H1 (cell line): Measurements from ENCODE around the gene CTNNA3. TPM values are rescaled to one million over a fixed set of nuclear protein-coding genes. Genes with fewer than 3 reads are reported as not detected.

ENCODE experiments used
- CBX5 ChIP-seq: fragments of 300-800, 300-1000 bp; sonication (generic); IDR thresholded peaks from 2 replicates; pipeline ENCODE4 v1.7.1; 2016; ENCODE audit warnings: antibody characterized with exemption, low read length, low read depth
- CBX8 ChIP-seq: fragments of 300-800, 300-1000 bp; sonication (generic); IDR thresholded peaks from 2 replicates; pipeline ENCODE4 v1.7.1; 2016; ENCODE audit warnings: low read depth, low read length, borderline replicate concordance
- KDM1A ChIP-seq: fragments of 200-600, 300-600 bp; sonication (generic); IDR thresholded peaks from 2 replicates; pipeline ENCODE4 v1.7.1; 2016; ENCODE audit warnings: mild to moderate bottlenecking, low read length, borderline replicate concordance
- KDM5A ChIP-seq: fragments of 200-600 bp; IDR thresholded peaks from 2 replicates; pipeline ENCODE4 v1.7.1; 2012; ENCODE audit warnings: mild to moderate bottlenecking, low read length, inconsistent platforms, mixed read lengths
- NANOG ChIP-seq: IDR thresholded peaks from 2 replicates; pipeline ENCODE4 v1.6.1; 2011; ENCODE audit warnings: low read length, low read depth, mild to moderate bottlenecking, inconsistent platforms; ENCODE audit not compliant: insufficient read depth, poor library complexity, severe bottlenecking
- polyA plus RNA-seq, 7 experiments: library from polyadenylated mRNA; depleted of rRNA in 3 of 7; stranded (reverse) in 5 of 7; unstranded in 2 of 7; fragments of >200 nt in 5 of 7; fragments of 200-250 nt in 2 of 7; gene quantifications; 1 replicate in 5 of 7; 2 replicates in 1 of 7; 4 replicates in 1 of 7; pipeline versions ENCODE4 v1.2.1 to v1.2.3, GENCODE V29; 2011 to 2013; ENCODE audit warnings: missing spikeins in 2 of 7, mixed read lengths in 2 of 7
- total RNA-seq: library from RNA; stranded (reverse); fragmentation: NEBNext Ultra II Directional; extraction: Animal tissue kit (Norgen Biotek cat#: 25700); gene quantifications from 2 replicates; pipeline ENCODE4 v1.2.1, GENCODE V29; 2021
- TF ChIP-seq, protein P1 (sequence below), 3 experiments: IDR thresholded peaks; 1 replicate in 2 of 3; 2 replicates in 1 of 3; pipeline versions ENCODE4 v1.5.1 to v1.6.1; 2011; ENCODE audit warnings: low read length in 3 of 3, mild to moderate bottlenecking in 3 of 3, inconsistent platforms in 2 of 3, low read depth in 1 of 3, moderate library complexity in 1 of 3; ENCODE audit not compliant: insufficient read depth in 1 of 3; ENCODE audit errors: control extremely low read depth in 1 of 3

CTNNA3 gene
- total and polyA plus RNA-seq, 2 of the 8 experiments (the other 6 are each of a cell fraction or from before 2014, with no cell fraction given), result 1.3 to 1.5 TPM

- TF ChIP-seq, protein P1, sequence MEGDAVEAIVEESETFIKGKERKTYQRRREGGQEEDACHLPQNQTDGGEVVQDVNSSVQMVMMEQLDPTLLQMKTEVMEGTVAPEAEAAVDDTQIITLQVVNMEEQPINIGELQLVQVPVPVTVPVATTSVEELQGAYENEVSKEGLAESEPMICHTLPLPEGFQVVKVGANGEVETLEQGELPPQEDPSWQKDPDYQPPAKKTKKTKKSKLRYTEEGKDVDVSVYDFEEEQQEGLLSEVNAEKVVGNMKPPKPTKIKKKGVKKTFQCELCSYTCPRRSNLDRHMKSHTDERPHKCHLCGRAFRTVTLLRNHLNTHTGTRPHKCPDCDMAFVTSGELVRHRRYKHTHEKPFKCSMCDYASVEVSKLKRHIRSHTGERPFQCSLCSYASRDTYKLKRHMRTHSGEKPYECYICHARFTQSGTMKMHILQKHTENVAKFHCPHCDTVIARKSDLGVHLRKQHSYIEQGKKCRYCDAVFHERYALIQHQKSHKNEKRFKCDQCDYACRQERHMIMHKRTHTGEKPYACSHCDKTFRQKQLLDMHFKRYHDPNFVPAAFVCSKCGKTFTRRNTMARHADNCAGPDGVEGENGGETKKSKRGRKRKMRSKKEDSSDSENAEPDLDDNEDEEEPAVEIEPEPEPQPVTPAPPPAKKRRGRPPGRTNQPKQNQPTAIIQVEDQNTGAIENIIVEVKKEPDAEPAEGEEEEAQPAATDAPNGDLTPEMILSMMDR (IDR thresholded peaks at IDR 0.05; ENCODE audit: control extremely low read depth in 1 of 3, insufficient read depth in 1 of 3, low read depth in 1 of 3, low read length in 3 of 3), result no peak
- no peak for TF ChIP-seq KDM1A
- no peak for TF ChIP-seq CBX8
- no peak for TF ChIP-seq NANOG
- TF ChIP-seq KDM5A, result no peak
- no peak for TF ChIP-seq CBX5
These were observed 1041.1 kb downstream of the CTNNA3 start (continued) for GRCh38 chr10:66654861-66655260.
